Testis (tissue), 2 donors: ENCODE results near the gene SSU72.

ENCODE experiments used
- CTCF ChIP-seq, 3 experiments: fragments of 450-650 bp in 2 of 3; fragments of 200-600 bp in 1 of 3; sonication (generic) in 1 of 3; IDR thresholded peaks; one replicate each; pipeline ENCODE4 v1.5.1; 2016 to 2019; ENCODE audit warnings: antibody characterized with exemption in 3 of 3, mild to moderate bottlenecking in 2 of 3, moderate library complexity in 1 of 3
- POLR2A ChIP-seq: fragments of 450-650 bp; IDR thresholded peaks from one replicate; pipeline ENCODE4 v1.6.1; 2017; ENCODE audit warnings: antibody characterized with exemption, mild to moderate bottlenecking, moderate library complexity

GRCh38 chr1:1596493-1597274 lies 22.0 kb upstream of the SSU72 start:
- TF ChIP-seq CTCF (IDR thresholded peaks at IDR 0.05) (no peak), POLR2A (no peak)
